Measurements from ENCODE around the gene NKIRAS2. TPM values are rescaled to one million over a fixed set of nuclear protein-coding genes. Genes with fewer than 3 reads are reported as not detected.
A peak's percentile ranks its signal among the peaks of the same experiment; 100 is the strongest.

NKIRAS2 gene
- total and polyA plus RNA-seq, 2 of the 13 experiments (the other 11 are each of a cell fraction or from before 2014, with no cell fraction given), result 27.9 to 42.0 TPM

- TF ChIP-seq LRRFIP1 (CRISPR knock-in tag; conservative IDR thresholded peaks at IDR 0.05), result no peak
- no peak for TF ChIP-seq ZMYM4 (CRISPR knock-in tag; IDR thresholded peaks at IDR 0.05)
- no peak for TF ChIP-seq ZNF253 (CRISPR knock-in tag; IDR thresholded peaks at IDR 0.05; ENCODE audit: borderline replicate concordance)
- 0 out of 2 replicates have a peak, but pooled peaks have one; percentile 20 for TF ChIP-seq TBX2 (CRISPR knock-in tag; IDR thresholded peaks at IDR 0.05; ENCODE audit: borderline replicate concordance)
- 0 out of 2 replicates have a peak, but pooled peaks have one; percentile 29 for TF ChIP-seq ZNF546 (CRISPR knock-in tag; conservative IDR thresholded peaks at IDR 0.05)
- TF ChIP-seq ARNT2 (CRISPR knock-in tag; IDR thresholded peaks at IDR 0.05; ENCODE audit: low read depth), result peak; percentile 54; the same call in 1 of the 2 replicates
- TF ChIP-seq CTCF (CRISPR knock-in tag; IDR thresholded peaks at IDR 0.05), result peak; percentile 30
- no peak for TF ChIP-seq CEBPG (CRISPR knock-in tag; IDR thresholded peaks at IDR 0.05)
- TF ChIP-seq ZNF329 (CRISPR knock-in tag; IDR thresholded peaks at IDR 0.05; ENCODE audit: low read depth), result 0 out of 2 replicates have a peak, but pooled peaks have one; percentile 38
- peak; percentile 31 for TF ChIP-seq ZNF687 (CRISPR knock-in tag; IDR thresholded peaks at IDR 0.05)
- TF ChIP-seq ZBTB7A (CRISPR knock-in tag; IDR thresholded peaks at IDR 0.05), result no peak
- TF ChIP-seq ZBTB38 (CRISPR knock-in tag; IDR thresholded peaks at IDR 0.05), result peak; percentile 48; the same call in 1 of the 2 replicates
- no peak for TF ChIP-seq ZFP36 (IDR thresholded peaks at IDR 0.05; ENCODE audit: borderline replicate concordance, low read depth, low read length, partially characterized antibody)
- peak; percentile 63 for TF ChIP-seq ZNF629 (CRISPR knock-in tag; conservative IDR thresholded peaks at IDR 0.05)
- no peak for TF ChIP-seq ZBTB14 (CRISPR knock-in tag; IDR thresholded peaks at IDR 0.05)
- no peak for TF ChIP-seq KDM3A (CRISPR knock-in tag; IDR thresholded peaks at IDR 0.05; ENCODE audit: low read depth)
- TF ChIP-seq NCOA1 (CRISPR knock-in tag; IDR thresholded peaks at IDR 0.05), result no peak
- TF ChIP-seq EEA1 (CRISPR knock-in tag; IDR thresholded peaks at IDR 0.05; ENCODE audit: borderline replicate concordance), result peak; percentile 49; the same call in 1 of the 2 replicates
- peak; percentile 51; the same call in 1 of the 2 replicates for TF ChIP-seq RAD21 (CRISPR knock-in tag; IDR thresholded peaks at IDR 0.05)
Observed at GRCh38 chr17:42072323-42073187, 52.7 kb downstream of the NKIRAS2 start (continued).

Measured in HepG2 (cell line).